ENCODE measurements around the gene TMEM135.

GRCh38 chr11:87035976-87036583 is 1.7 kb upstream of the TMEM135 start:
- TF ChIP-seq SIN3A (IDR thresholded peaks at IDR 0.05; ENCODE audit: borderline replicate concordance, insufficient read depth, low read depth, low read length) = no peak
- TF ChIP-seq CTCF (IDR thresholded peaks at IDR 0.05) = no peak
- TF ChIP-seq POLR2AphosphoS5 (IDR thresholded peaks at IDR 0.05; ENCODE audit: low read depth, low read length) = no peak
